HepG2 (cell line): ENCODE results near the gene ACTL8. TPM values are rescaled to one million over a fixed set of nuclear protein-coding genes. Genes with fewer than 3 reads are reported as not detected.

ENCODE experiments used
- ATAC-seq: fragments of 200-7000 bp; cut with Tn5 transposase; 3 replicates; pipeline ENCODE4 v1.9.1; 2020; ENCODE audit warnings: mild to moderate bottlenecking, moderate library complexity
- BruUV-seq: library from RNA; stranded (reverse); fragments of 400-500 nt; replicated peaks from 2 replicates; lab custom pipeline; 2021; lab: Mats Ljungman, UMichigan
- CTCF ChIA-PET: fragments of 300-600 bp; formaldehyde crosslinking; extraction: SDS; loops from one replicate; lab custom pipeline; 2021; ENCODE audit warnings: low total read pairs, inconsistent platforms, low intra/inter-chr PET ratio; lab: Yijun Ruan, JAX
- POLR2A ChIA-PET: fragments of 350-600 bp; sonication (Branson Sonifier 250); formaldehyde crosslinking; loops from one replicate; lab custom pipeline; 2020; ENCODE audit warnings: antibody characterized with exemption, inconsistent platforms; lab: Yijun Ruan, JAX
- DNase-seq: peaks from one replicate; pipeline ENCODE4 v3.0.0-alpha.2; 2015; ENCODE audit warnings: low spot score
- FAIRE-seq: peaks from 3 replicates; lab custom pipeline; 2011; peaks lifted over from hg19 to GRCh38; lab: Jason Lieb, UNC
- H2AFZ ChIP-seq: one replicate; pipeline ENCODE4 v1.6.1; 2011; ENCODE audit warnings: low read length, inconsistent platforms
- H3K27ac ChIP-seq: fragments of 300-600 bp; 3 replicates; pipeline ENCODE4 v1.8.0; 2011; ENCODE audit warnings: mixed run types, mild to moderate bottlenecking, mixed read lengths, low read length, inconsistent platforms; ENCODE audit not compliant: insufficient read depth; ENCODE audit errors: extremely low read length
- H3K27me3 ChIP-seq, 2 experiments: fragments of 200-600 bp in 1 of 2; 2 replicates in 1 of 2; 3 replicates in 1 of 2; pipeline versions ENCODE4 v1.6.0 to v1.8.0; 2011; ENCODE audit warnings: low read length in 2 of 2, mild to moderate bottlenecking in 2 of 2, moderate library complexity in 2 of 2, inconsistent platforms in 1 of 2; ENCODE audit not compliant: insufficient read depth in 2 of 2, control insufficient read depth in 1 of 2
- H3K36me3 ChIP-seq, 2 experiments: fragments of 200-600 bp in 1 of 2; replicated peaks in 1 of 2; 2 replicates in 1 of 2; 3 replicates in 1 of 2; pipeline versions ENCODE4 v1.5.1 to v1.8.0; 2011; ENCODE audit warnings: low read length in 2 of 2, inconsistent platforms in 1 of 2; ENCODE audit not compliant: insufficient read depth in 2 of 2, control insufficient read depth in 1 of 2
- H3K4me1 ChIP-seq: 2 replicates; pipeline ENCODE4 v1.5.1; 2012; ENCODE audit warnings: low read length, inconsistent platforms; ENCODE audit not compliant: insufficient read depth
- H3K4me2 ChIP-seq: 2 replicates; pipeline ENCODE4 v1.6.0; 2011; ENCODE audit warnings: low read depth, low read length, inconsistent platforms
- H3K4me3 ChIP-seq, 3 experiments: fragments of 200-600 bp in 1 of 3; sonication (generic), shearing (Covaris generic) in 1 of 3; replicated peaks in 1 of 3; 2 replicates each; pipeline ENCODE4 v1.5.1; 2011 to 2016; ENCODE audit warnings: low read length in 3 of 3, inconsistent platforms in 2 of 3, low read depth in 2 of 3, mild to moderate bottlenecking in 2 of 3, control low read depth in 1 of 3, mixed read lengths in 1 of 3; ENCODE audit not compliant: insufficient read depth in 1 of 3
- H3K79me2 ChIP-seq: one replicate; pipeline ENCODE4 v1.6.1; 2011; ENCODE audit warnings: low read length, inconsistent platforms; ENCODE audit not compliant: insufficient read depth
- H3K9ac ChIP-seq: 2 replicates; pipeline ENCODE4 v1.6.0; 2011; ENCODE audit warnings: mild to moderate bottlenecking, low read depth, low read length, inconsistent platforms; ENCODE audit not compliant: insufficient read depth
- H3K9me3 ChIP-seq: 2 replicates; pipeline ENCODE4 v1.5.1; 2012; ENCODE audit warnings: mild to moderate bottlenecking, low read length
- H4K20me1 ChIP-seq: 2 replicates; pipeline ENCODE4 v1.6.0; 2011; ENCODE audit warnings: inconsistent platforms, mild to moderate bottlenecking, low read length, moderate library complexity; ENCODE audit not compliant: insufficient read depth
- ADNP ChIP-seq: sonication (generic); formaldehyde crosslinking; IDR thresholded peaks from 2 replicates; pipeline ENCODE4 v1.4.0; 2020; ENCODE audit warnings: missing genetic modification reagents
- CC2D1A ChIP-seq: sonication (generic); formaldehyde crosslinking; IDR thresholded peaks from 2 replicates; pipeline ENCODE4 v1.8.1; 2023; ENCODE audit warnings: mild to moderate bottlenecking, missing genetic modification reagents
- FOXK1 ChIP-seq: sonication (generic); formaldehyde crosslinking; IDR thresholded peaks from 2 replicates; pipeline ENCODE4 v1.4.0; 2020; ENCODE audit warnings: low read depth, missing genetic modification reagents, borderline replicate concordance
- GABPB1 ChIP-seq: IDR thresholded peaks from 2 replicates; pipeline ENCODE4 v1.6.1; 2016; ENCODE audit warnings: mild to moderate bottlenecking, missing genetic modification reagents, moderate library complexity, missing compliant biosample characterization
- GZF1 ChIP-seq: sonication (generic); formaldehyde crosslinking; IDR thresholded peaks from 2 replicates; pipeline ENCODE4 v1.5.1; 2020; ENCODE audit warnings: mild to moderate bottlenecking, missing genetic modification reagents
- KLF12 ChIP-seq: sonication (generic); formaldehyde crosslinking; IDR thresholded peaks from 2 replicates; pipeline ENCODE4 v1.4.0; 2020; ENCODE audit warnings: missing genetic modification reagents, borderline replicate concordance
- MAFF ChIP-seq: IDR thresholded peaks from 2 replicates; pipeline ENCODE4 v1.6.1; 2011; ENCODE audit warnings: low read depth, low read length, improper control_type of control experiment
- MAFK ChIP-seq, 2 experiments: IDR thresholded peaks in 1 of 2; conservative IDR thresholded peaks in 1 of 2; 2 replicates each; pipeline ENCODE4 v1.6.1; 2011; ENCODE audit warnings: improper control_type of control experiment in 2 of 2, low read length in 2 of 2
- RBM39 ChIP-seq: fragments of 200-400 bp; formaldehyde crosslinking; IDR thresholded peaks from one replicate; pipeline ENCODE4 v1.6.1; 2018; ENCODE audit warnings: antibody characterized with exemption, mild to moderate bottlenecking, low read depth, low read length; ENCODE audit not compliant: poor library complexity, severe bottlenecking
- SNAPC2 ChIP-seq: sonication (generic); formaldehyde crosslinking; IDR thresholded peaks from 2 replicates; pipeline ENCODE4 v1.8.1; 2022; ENCODE audit warnings: mild to moderate bottlenecking, missing genetic modification reagents
- SP5 ChIP-seq: IDR thresholded peaks from 2 replicates; pipeline ENCODE4 v1.6.1; 2016; ENCODE audit warnings: low read depth, borderline replicate concordance
- TGIF2 ChIP-seq: IDR thresholded peaks from 2 replicates; pipeline ENCODE4 v1.6.1; 2016; ENCODE audit warnings: control low read depth, missing compliant biosample characterization
- WIZ ChIP-seq: sonication (generic); formaldehyde crosslinking; IDR thresholded peaks from 2 replicates; pipeline ENCODE4 v1.5.1; 2020; ENCODE audit warnings: mild to moderate bottlenecking, missing genetic modification reagents
- ZNF614 ChIP-seq: IDR thresholded peaks from 2 replicates; pipeline ENCODE4 v1.6.1; 2018; ENCODE audit warnings: missing biosample characterization, missing genetic modification reagents, inconsistent platforms, borderline replicate concordance
- WGBS: methylation state at CpG from one replicate; pipeline ENCODE4 v1.1.6; 2017; ENCODE audit warnings: low lambda C conversion rate; 5-methylcytosine and 5-hydroxymethylcytosine counted together
- in situ Hi-C: cut with HindIII; loops from 2 replicates; pipeline ENCODE4 v1.10.0; 2017; ENCODE audit warnings: low pct_unique_long_range_greater_than_20kb; ENCODE audit not compliant: extremely low pct_ligation_motif_present
- intact Hi-C: fragments of 100-400 bp; cut with micrococcal nuclease; formaldehyde crosslinking; loops from one replicate; pipeline ENCODE4 v1.10.0; 2022; ENCODE audit not compliant: unreplicated experiment
- polyA plus RNA-seq, 8 experiments: library from polyadenylated mRNA; depleted of rRNA in 3 of 8; stranded (reverse) in 7 of 8; unstranded in 1 of 8; fragments of >200 nt; fragmentation: Illumina TruSeq in 4 of 8; extraction: Trizol in 4 of 8; gene quantifications; 2 replicates each; pipeline versions ENCODE4 v1.2.1 to v1.2.3, GENCODE V29; 2011 to 2016; ENCODE audit warnings: low read depth in 4 of 8, missing spikeins in 1 of 8, mixed read lengths in 1 of 8; ENCODE audit not compliant: insufficient read depth in 1 of 8
- total RNA-seq, 5 experiments: library from RNA; depleted of rRNA; stranded (reverse); fragments of >200 nt; fragmentation: Illumina TruSeq; extraction: Trizol; gene quantifications; 2 replicates each; pipeline ENCODE4 v1.2.3, GENCODE V29; 2016; ENCODE audit warnings: low read depth in 1 of 5
- TF ChIP-seq, protein P1 (sequence below): sonication (generic); formaldehyde crosslinking; IDR thresholded peaks from 2 replicates; pipeline ENCODE4 v1.9.0; 2021; ENCODE audit warnings: missing genetic modification reagents, mild to moderate bottlenecking, borderline replicate concordance
- TF ChIP-seq, protein P2 (sequence below), 2 experiments: sonication (generic) in 1 of 2; formaldehyde crosslinking in 1 of 2; IDR thresholded peaks; 2 replicates each; pipeline versions ENCODE4 v1.4.0 to v1.6.1; 2016 to 2020; ENCODE audit warnings: borderline replicate concordance in 1 of 2, low read depth in 1 of 2, mild to moderate bottlenecking in 1 of 2, missing genetic modification reagents in 1 of 2
- TF ChIP-seq, protein P3 (sequence below): sonication (generic); formaldehyde crosslinking; IDR thresholded peaks from 2 replicates; pipeline ENCODE4 v1.4.0; 2020; ENCODE audit warnings: mild to moderate bottlenecking, missing genetic modification reagents

The ACTL8 gene
- total and polyA plus RNA-seq, 2 of the 13 experiments (the other 11 are each of a cell fraction or from before 2014, with no cell fraction given) = 0.09 to 0.64 TPM

DNA sequence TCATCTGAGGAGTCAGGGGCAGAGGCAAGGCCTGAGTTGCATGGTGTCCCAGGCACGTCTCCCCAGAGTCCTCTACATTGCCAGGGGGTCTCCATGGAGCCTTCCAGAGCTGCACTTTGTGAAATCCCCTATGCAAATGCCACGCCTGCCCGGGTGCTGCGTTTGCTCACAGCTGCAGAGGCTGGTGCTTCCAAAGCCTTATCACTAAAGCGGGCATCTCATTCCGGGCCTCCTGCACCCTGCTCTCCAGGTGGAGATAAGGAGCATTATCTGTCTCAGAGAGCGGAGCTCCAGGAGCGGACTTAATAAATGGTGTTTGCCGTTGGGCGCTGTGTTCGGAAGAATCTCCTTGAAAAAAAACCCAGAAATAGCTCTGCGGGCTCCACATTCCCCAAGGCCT, 25.9 kb upstream of the ACTL8 start (continued):
- TF ChIP-seq FOXK1 (no peak), WIZ (CRISPR knock-in tag) (no peak)

DNA sequence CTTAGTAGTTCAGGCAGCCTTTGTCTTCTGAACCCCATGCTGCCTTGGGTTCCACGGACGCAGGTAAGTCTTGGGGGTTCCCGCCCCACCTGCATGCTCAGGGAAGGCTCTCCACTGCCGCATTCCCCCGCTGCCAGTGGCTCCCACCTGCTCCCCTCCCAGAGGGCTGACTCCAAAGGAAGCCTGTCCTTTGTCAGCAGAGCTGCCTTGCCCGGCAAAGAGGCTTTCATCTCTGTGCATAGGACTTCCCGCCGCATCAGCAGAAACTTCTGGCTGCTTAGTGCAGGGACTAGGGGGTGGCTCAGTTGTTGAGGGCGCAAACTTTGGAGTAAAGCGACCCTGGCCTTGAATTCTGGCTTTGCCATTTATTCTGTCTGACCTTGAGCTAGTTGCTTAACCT, 25.2 kb upstream of the ACTL8 start:
- Histone ChIP-seq H3K36me3 (no peaks in the 10 kb centered on the region), H3K9ac (no peak overlapping the region), H4K20me1 (0 out of 2 replicates have a peak, but pooled peaks cover 2% of the 10 kb centered on the region), H3K4me3 (no peak overlapping the region), H3K79me2 (no peaks in the 10 kb centered on the region), H3K4me2 (no peak overlapping the region), H3K4me1 (no peaks in the 10 kb centered on the region), H3K9me3 (no peaks in the 10 kb centered on the region), H3K27ac (no peak overlapping the region), H3K27me3 (peaks cover 2 to 40% of the 10 kb centered on the region in 2 experiments; a peak in 3 of 5 replicates), H2AFZ (no peak overlapping the region)
- POLR2A ChIA-PET = no interaction called here
- no peak for ATAC-seq
- FAIRE-seq = no peak
- no peak for DNase-seq
- intact Hi-C loops (no loop called here), in situ Hi-C loops (no loop called here)
- CTCF ChIA-PET = no interaction called here
- TF ChIP-seq MAFK (conservative IDR thresholded peaks at IDR 0.05 in 1 of 2, IDR thresholded peaks at IDR 0.05 in 1 of 2; ENCODE audit: low read length in 2 of 2) (peak; percentile 63 to 65), KLF12 (CRISPR knock-in tag) (no peak), GZF1 (CRISPR knock-in tag) (no peak), CC2D1A (CRISPR knock-in tag) (no peak), ADNP (CRISPR knock-in tag) (no peak), GABPB1 (CRISPR knock-in tag) (no peak), RBM39 (no peak), SP5 (CRISPR knock-in tag) (no peak), MAFF (peak; percentile 45; the same call in 1 of the 2 replicates), SNAPC2 (CRISPR knock-in tag) (no peak), ZNF614 (no peak), TGIF2 (CRISPR knock-in tag) (no peak)
- TF ChIP-seq, protein P1, sequence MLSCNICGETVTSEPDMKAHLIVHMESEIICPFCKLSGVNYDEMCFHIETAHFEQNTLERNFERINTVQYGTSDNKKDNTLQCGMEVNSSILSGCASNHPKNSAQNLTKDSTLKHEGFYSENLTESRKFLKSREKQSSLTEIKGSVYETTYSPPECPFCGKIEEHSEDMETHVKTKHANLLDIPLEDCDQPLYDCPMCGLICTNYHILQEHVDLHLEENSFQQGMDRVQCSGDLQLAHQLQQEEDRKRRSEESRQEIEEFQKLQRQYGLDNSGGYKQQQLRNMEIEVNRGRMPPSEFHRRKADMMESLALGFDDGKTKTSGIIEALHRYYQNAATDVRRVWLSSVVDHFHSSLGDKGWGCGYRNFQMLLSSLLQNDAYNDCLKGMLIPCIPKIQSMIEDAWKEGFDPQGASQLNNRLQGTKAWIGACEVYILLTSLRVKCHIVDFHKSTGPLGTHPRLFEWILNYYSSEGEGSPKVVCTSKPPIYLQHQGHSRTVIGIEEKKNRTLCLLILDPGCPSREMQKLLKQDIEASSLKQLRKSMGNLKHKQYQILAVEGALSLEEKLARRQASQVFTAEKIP = no peak
- TF ChIP-seq, protein P2, sequence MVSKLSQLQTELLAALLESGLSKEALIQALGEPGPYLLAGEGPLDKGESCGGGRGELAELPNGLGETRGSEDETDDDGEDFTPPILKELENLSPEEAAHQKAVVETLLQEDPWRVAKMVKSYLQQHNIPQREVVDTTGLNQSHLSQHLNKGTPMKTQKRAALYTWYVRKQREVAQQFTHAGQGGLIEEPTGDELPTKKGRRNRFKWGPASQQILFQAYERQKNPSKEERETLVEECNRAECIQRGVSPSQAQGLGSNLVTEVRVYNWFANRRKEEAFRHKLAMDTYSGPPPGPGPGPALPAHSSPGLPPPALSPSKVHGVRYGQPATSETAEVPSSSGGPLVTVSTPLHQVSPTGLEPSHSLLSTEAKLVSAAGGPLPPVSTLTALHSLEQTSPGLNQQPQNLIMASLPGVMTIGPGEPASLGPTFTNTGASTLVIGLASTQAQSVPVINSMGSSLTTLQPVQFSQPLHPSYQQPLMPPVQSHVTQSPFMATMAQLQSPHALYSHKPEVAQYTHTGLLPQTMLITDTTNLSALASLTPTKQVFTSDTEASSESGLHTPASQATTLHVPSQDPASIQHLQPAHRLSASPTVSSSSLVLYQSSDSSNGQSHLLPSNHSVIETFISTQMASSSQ (IDR thresholded peaks at IDR 0.05; ENCODE audit: low read depth) = no peak
- TF ChIP-seq, protein P2 (CRISPR knock-in tag; IDR thresholded peaks at IDR 0.05; ENCODE audit: borderline replicate concordance) = no peak
- TF ChIP-seq, protein P3, sequence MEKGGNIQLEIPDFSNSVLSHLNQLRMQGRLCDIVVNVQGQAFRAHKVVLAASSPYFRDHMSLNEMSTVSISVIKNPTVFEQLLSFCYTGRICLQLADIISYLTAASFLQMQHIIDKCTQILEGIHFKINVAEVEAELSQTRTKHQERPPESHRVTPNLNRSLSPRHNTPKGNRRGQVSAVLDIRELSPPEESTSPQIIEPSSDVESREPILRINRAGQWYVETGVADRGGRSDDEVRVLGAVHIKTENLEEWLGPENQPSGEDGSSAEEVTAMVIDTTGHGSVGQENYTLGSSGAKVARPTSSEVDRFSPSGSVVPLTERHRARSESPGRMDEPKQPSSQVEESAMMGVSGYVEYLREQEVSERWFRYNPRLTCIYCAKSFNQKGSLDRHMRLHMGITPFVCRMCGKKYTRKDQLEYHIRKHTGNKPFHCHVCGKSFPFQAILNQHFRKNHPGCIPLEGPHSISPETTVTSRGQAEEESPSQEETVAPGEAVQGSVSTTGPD = no peak
- WGBS = 33% methylated on average over 6 of the region's 10 CpGs
- no TSS peak for BruUV-seq
